Measurements from ENCODE around the gene TBCK. TPM values are rescaled to one million over a fixed set of nuclear protein-coding genes. Genes with fewer than 3 reads are reported as not detected.

Gene TBCK
- total and polyA plus RNA-seq, 2 of the 8 experiments (the other 6 are each of a cell fraction or from before 2014, with no cell fraction given) = 10.2 to 18.7 TPM

GRCh38 chr4:106033469-106033868, 282.5 kb downstream of the TBCK start (continued):
- TF ChIP-seq SIN3A (conservative IDR thresholded peaks at IDR 0.05 in 1 of 2, IDR thresholded peaks at IDR 0.05 in 1 of 2; ENCODE audit: low read depth in 1 of 2, low read length in 2 of 2) (no peak), POLR2A (IDR thresholded peaks at IDR 0.05; ENCODE audit: control extremely low read depth in 1 of 2, low read depth in 2 of 2, low read length in 2 of 2) (no peak), HDAC6 (IDR thresholded peaks at IDR 0.05; ENCODE audit: low read depth, low read length) (no peak)
